HEK293 (cell line): ENCODE measurements around the gene SFT2D1.

ENCODE experiments used
- CTCF ChIA-PET: fragments of 350-600 bp; formaldehyde crosslinking; extraction: SDS; loops from one replicate; lab custom pipeline; 2021; ENCODE audit warnings: antibody characterized with exemption; lab: Yijun Ruan, JAX
- POLR2A ChIA-PET: fragments of 300-600 bp; formaldehyde crosslinking; extraction: SDS; loops from one replicate; lab custom pipeline; 2020; ENCODE audit warnings: antibody characterized with exemption, inconsistent platforms; lab: Yijun Ruan, JAX
- H3K27ac ChIP-seq: fragments of 200-500 bp; sonication (Bioruptor generic); 2 replicates; pipeline ENCODE4 v1.5.1; 2014; ENCODE audit warnings: low read depth, low read length, control low read depth, inconsistent platforms; ENCODE audit errors: extremely low read depth
- H3K36me3 ChIP-seq, 2 experiments: fragments of 200-500 bp in 1 of 2; sonication (Bioruptor generic) in 1 of 2; 1 replicate in 1 of 2; 2 replicates in 1 of 2; pipeline ENCODE4 v1.5.1; 2014 to 2017; ENCODE audit warnings: inconsistent platforms in 2 of 2, low read length in 2 of 2; ENCODE audit not compliant: control insufficient read depth in 2 of 2, insufficient read depth in 1 of 2
- H3K4me1 ChIP-seq: fragments of 200-500 bp; sonication (Bioruptor generic); 2 replicates; pipeline ENCODE4 v1.5.1; 2014; ENCODE audit warnings: mild to moderate bottlenecking, low read length, inconsistent platforms; ENCODE audit not compliant: control insufficient read depth, insufficient read depth
- H3K4me3 ChIP-seq: 2 replicates; pipeline ENCODE4 v1.5.1; 2011; ENCODE audit warnings: low read depth, mild to moderate bottlenecking, control low read depth, low read length, moderate library complexity
- H3K9me3 ChIP-seq: fragments of 200-500 bp; sonication (Bioruptor generic); 2 replicates; pipeline ENCODE4 v1.5.1; 2014; ENCODE audit warnings: low read depth, low read length, inconsistent platforms; ENCODE audit not compliant: control insufficient read depth, insufficient read depth
- EGR2 ChIP-seq: fragments of 450-650 bp; formaldehyde crosslinking; IDR thresholded peaks from 2 replicates; pipeline ENCODE4 v1.5.1; 2016; ENCODE audit warnings: low read depth, missing biosample characterization, missing genetic modification characterization
- GLIS1 ChIP-seq: fragments of 450-650 bp; formaldehyde crosslinking; IDR thresholded peaks from 2 replicates; pipeline ENCODE4 v1.5.1; 2016; ENCODE audit warnings: missing biosample characterization, missing genetic modification characterization
- MYNN ChIP-seq: fragments of 450-650 bp; formaldehyde crosslinking; IDR thresholded peaks from 2 replicates; pipeline ENCODE4 v1.5.1; 2016; ENCODE audit warnings: missing biosample characterization, missing genetic modification characterization, borderline replicate concordance
- TRIM28 ChIP-seq: IDR thresholded peaks from 2 replicates; pipeline ENCODE4 v1.6.1; 2011; ENCODE audit warnings: low read length, control low read depth, borderline replicate concordance
- YY2 ChIP-seq: fragments of 450-650 bp; formaldehyde crosslinking; IDR thresholded peaks from 2 replicates; pipeline ENCODE4 v1.5.1; 2016; ENCODE audit warnings: missing biosample characterization, missing genetic modification characterization
- ZNF169 ChIP-seq: fragments of 450-650 bp; formaldehyde crosslinking; IDR thresholded peaks from 2 replicates; pipeline ENCODE4 v1.5.1; 2016; ENCODE audit warnings: missing biosample characterization, missing genetic modification characterization
- ZNF23 ChIP-seq: fragments of 450-650 bp; formaldehyde crosslinking; IDR thresholded peaks from 2 replicates; pipeline ENCODE4 v1.5.1; 2016; ENCODE audit warnings: missing biosample characterization, missing genetic modification characterization, borderline replicate concordance
- ZNF521 ChIP-seq: fragments of 450-650 bp; formaldehyde crosslinking; IDR thresholded peaks from 2 replicates; pipeline ENCODE4 v1.5.1; 2017; ENCODE audit warnings: missing biosample characterization, mild to moderate bottlenecking, missing genetic modification characterization
- ZNF623 ChIP-seq: fragments of 450-650 bp; formaldehyde crosslinking; IDR thresholded peaks from 2 replicates; pipeline ENCODE4 v1.5.1; 2016; ENCODE audit warnings: missing biosample characterization, missing genetic modification characterization
- ZNF639 ChIP-seq: fragments of 450-650 bp; formaldehyde crosslinking; IDR thresholded peaks from 2 replicates; pipeline ENCODE4 v1.5.1; 2016; ENCODE audit warnings: missing biosample characterization, missing genetic modification characterization
- ZNF645 ChIP-seq: fragments of 450-650 bp; formaldehyde crosslinking; IDR thresholded peaks from 2 replicates; pipeline ENCODE4; 2016; ENCODE audit warnings: missing biosample characterization, missing genetic modification characterization
- ZNF677 ChIP-seq: fragments of 450-650 bp; IDR thresholded peaks from 2 replicates; pipeline ENCODE4 v1.5.0; 2018; ENCODE audit warnings: missing biosample characterization, mild to moderate bottlenecking, missing genetic modification characterization, moderate library complexity
- ZNF704 ChIP-seq: fragments of 450-650 bp; formaldehyde crosslinking; IDR thresholded peaks from 2 replicates; pipeline ENCODE4 v1.5.1; 2016; ENCODE audit warnings: missing biosample characterization, missing genetic modification characterization
- ZSCAN5A ChIP-seq: fragments of 450-650 bp; formaldehyde crosslinking; IDR thresholded peaks from 2 replicates; pipeline ENCODE4 v1.5.1; 2016; ENCODE audit warnings: missing biosample characterization, missing genetic modification characterization
- TF ChIP-seq, protein P1 (sequence below): fragments of 450-650 bp; IDR thresholded peaks from 2 replicates; pipeline ENCODE4 v1.5.1; 2018; ENCODE audit warnings: missing biosample characterization, missing genetic modification characterization
- TF ChIP-seq, protein P2 (sequence below): fragments of 450-650 bp; formaldehyde crosslinking; IDR thresholded peaks from 2 replicates; pipeline ENCODE4 v1.5.1; 2017; ENCODE audit warnings: missing biosample characterization, missing genetic modification characterization
- TF ChIP-seq, protein P3 (sequence below): fragments of 450-650 bp; IDR thresholded peaks from 2 replicates; pipeline ENCODE4 v1.5.1; 2018; ENCODE audit warnings: missing biosample characterization, mild to moderate bottlenecking, missing genetic modification characterization
- TF ChIP-seq, protein P4 (sequence below): fragments of 450-650 bp; formaldehyde crosslinking; IDR thresholded peaks from 2 replicates; pipeline ENCODE4 v1.5.1; 2017; ENCODE audit warnings: missing biosample characterization, missing genetic modification characterization

The SFT2D1 gene

DNA sequence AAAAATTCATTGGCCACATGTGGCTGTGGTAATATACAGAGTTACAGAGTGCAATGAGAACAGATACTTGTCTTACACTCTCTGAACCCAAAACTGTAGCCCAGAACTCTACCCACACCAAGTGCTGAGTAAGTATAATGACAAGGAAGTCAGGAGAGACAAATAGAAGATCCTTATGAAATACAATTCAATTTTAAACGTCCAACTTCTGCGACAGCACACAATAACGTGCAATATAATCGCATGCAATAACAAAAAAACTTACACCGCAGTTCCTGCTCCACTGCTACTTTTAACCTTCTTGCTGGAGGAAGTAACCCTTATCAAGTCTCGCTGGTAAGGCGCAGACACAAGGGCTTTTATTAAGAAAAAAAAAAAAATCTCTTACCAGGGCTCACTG is 881 bp downstream of the SFT2D1 start:
- H3K9me3 ChIP-seq: no peaks in the 10 kb centered on the region
- H3K4me1 ChIP-seq: peaks cover 3% of the 10 kb centered on the region; the same call in 1 of the 2 replicates
- POLR2A ChIA-PET: interaction anchor here (0.7 to 0.9 kb wide), 2 partner anchors 19 to 31 kb away, joined by 5 read pairs; no protein-coding TSS in a partner anchor
- peaks cover 2 to 41% of the 10 kb centered on the region in 2 experiments; a peak in 2 of 3 replicates for H3K36me3 ChIP-seq
- CTCF ChIA-PET: interaction anchor here (0.6 to 0.8 kb wide), 2 partner anchors 36 to 39 kb away, joined by 3 to 5 read pairs; no protein-coding TSS in a partner anchor
- H3K27ac ChIP-seq: no peak overlapping the region
- H3K4me3 ChIP-seq: peak overlapping the region; percentile 94
- TF ChIP-seq, protein P1, sequence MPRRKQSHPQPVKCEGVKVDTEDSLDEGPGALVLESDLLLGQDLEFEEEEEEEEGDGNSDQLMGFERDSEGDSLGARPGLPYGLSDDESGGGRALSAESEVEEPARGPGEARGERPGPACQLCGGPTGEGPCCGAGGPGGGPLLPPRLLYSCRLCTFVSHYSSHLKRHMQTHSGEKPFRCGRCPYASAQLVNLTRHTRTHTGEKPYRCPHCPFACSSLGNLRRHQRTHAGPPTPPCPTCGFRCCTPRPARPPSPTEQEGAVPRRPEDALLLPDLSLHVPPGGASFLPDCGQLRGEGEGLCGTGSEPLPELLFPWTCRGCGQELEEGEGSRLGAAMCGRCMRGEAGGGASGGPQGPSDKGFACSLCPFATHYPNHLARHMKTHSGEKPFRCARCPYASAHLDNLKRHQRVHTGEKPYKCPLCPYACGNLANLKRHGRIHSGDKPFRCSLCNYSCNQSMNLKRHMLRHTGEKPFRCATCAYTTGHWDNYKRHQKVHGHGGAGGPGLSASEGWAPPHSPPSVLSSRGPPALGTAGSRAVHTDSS (tag by site-specific recombination): no peak
- TF ChIP-seq ZNF677 (tag by site-specific recombination): no peak
- TF ChIP-seq, protein P2, sequence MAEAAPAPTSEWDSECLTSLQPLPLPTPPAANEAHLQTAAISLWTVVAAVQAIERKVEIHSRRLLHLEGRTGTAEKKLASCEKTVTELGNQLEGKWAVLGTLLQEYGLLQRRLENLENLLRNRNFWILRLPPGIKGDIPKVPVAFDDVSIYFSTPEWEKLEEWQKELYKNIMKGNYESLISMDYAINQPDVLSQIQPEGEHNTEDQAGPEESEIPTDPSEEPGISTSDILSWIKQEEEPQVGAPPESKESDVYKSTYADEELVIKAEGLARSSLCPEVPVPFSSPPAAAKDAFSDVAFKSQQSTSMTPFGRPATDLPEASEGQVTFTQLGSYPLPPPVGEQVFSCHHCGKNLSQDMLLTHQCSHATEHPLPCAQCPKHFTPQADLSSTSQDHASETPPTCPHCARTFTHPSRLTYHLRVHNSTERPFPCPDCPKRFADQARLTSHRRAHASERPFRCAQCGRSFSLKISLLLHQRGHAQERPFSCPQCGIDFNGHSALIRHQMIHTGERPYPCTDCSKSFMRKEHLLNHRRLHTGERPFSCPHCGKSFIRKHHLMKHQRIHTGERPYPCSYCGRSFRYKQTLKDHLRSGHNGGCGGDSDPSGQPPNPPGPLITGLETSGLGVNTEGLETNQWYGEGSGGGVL: no peak

- peaks cover 5 to 64% of the 10 kb centered on the region in 2 experiments; a peak in 2 of 3 replicates for H3K36me3 ChIP-seq
- POLR2A ChIA-PET: no interaction called here
- CTCF ChIA-PET: no interaction called here
- no peak overlapping the region for H3K4me3 ChIP-seq
- H3K9me3 ChIP-seq: no peaks in the 10 kb centered on the region
- TF ChIP-seq ZNF521 (tag by site-specific recombination): no peak
- no peak for TF ChIP-seq ZNF23 (tag by site-specific recombination)
- no peak for TF ChIP-seq ZNF623
- no peak for TF ChIP-seq EGR2 (tag by site-specific recombination)
- no peak for TF ChIP-seq GLIS1 (tag by site-specific recombination)
- TF ChIP-seq ZNF639 (tag by site-specific recombination): no peak
- TF ChIP-seq, protein P3, sequence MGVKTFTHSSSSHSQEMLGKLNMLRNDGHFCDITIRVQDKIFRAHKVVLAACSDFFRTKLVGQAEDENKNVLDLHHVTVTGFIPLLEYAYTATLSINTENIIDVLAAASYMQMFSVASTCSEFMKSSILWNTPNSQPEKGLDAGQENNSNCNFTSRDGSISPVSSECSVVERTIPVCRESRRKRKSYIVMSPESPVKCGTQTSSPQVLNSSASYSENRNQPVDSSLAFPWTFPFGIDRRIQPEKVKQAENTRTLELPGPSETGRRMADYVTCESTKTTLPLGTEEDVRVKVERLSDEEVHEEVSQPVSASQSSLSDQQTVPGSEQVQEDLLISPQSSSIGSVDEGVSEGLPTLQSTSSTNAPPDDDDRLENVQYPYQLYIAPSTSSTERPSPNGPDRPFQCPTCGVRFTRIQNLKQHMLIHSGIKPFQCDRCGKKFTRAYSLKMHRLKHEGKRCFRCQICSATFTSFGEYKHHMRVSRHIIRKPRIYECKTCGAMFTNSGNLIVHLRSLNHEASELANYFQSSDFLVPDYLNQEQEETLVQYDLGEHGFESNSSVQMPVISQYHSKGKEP (tag by site-specific recombination): no peak
- TF ChIP-seq YY2: no peak
- TF ChIP-seq ZSCAN5A (tag by site-specific recombination): no peak
- H3K4me1 ChIP-seq: peaks cover 3% of the 10 kb centered on the region; the same call in 1 of the 2 replicates
- H3K27ac ChIP-seq: no peak overlapping the region
Measured at GRCh38 chr6:166338854-166339253, 3.5 kb downstream of the SFT2D1 start.

DNA sequence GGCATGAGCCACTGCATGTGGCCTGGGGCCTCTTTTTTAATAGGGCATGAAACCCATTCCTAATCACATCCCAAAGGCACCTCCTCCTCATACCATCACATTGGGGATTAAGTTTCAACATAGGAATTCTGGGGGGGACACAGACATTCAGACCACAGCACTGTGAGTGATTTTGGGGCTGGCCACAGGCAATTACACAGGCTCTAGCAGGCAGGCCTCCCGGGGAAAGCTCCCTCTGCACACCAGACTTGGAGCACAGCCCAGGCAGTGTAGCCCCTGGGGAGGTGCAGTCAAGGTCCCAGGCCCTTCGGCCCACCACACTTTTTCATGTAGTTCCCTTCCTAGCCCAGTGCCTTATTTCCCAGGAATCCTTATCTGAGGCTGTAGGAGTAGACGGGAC is 5.5 kb downstream of the SFT2D1 start:
- ChIA-PET CTCF (interaction anchor here (0.8 to 1.4 kb wide), 2 partner anchors 24 to 45 kb away, joined by 3 to 6 read pairs; no protein-coding TSS in a partner anchor), POLR2A (interaction anchor here (0.8 to 1.0 kb wide), 2 partner anchors 45 to 64 kb away, joined by 3 read pairs; no protein-coding TSS in a partner anchor)
- peaks cover 3% of the 10 kb centered on the region; the same call in 1 of the 2 replicates for H3K4me1 ChIP-seq
- no peaks in the 10 kb centered on the region for H3K9me3 ChIP-seq
- peaks cover 5 to 68% of the 10 kb centered on the region in 2 experiments; a peak in 2 of 3 replicates for H3K36me3 ChIP-seq
- no peak overlapping the region for H3K4me3 ChIP-seq
- no peak overlapping the region for H3K27ac ChIP-seq
- TF ChIP-seq, protein P4, sequence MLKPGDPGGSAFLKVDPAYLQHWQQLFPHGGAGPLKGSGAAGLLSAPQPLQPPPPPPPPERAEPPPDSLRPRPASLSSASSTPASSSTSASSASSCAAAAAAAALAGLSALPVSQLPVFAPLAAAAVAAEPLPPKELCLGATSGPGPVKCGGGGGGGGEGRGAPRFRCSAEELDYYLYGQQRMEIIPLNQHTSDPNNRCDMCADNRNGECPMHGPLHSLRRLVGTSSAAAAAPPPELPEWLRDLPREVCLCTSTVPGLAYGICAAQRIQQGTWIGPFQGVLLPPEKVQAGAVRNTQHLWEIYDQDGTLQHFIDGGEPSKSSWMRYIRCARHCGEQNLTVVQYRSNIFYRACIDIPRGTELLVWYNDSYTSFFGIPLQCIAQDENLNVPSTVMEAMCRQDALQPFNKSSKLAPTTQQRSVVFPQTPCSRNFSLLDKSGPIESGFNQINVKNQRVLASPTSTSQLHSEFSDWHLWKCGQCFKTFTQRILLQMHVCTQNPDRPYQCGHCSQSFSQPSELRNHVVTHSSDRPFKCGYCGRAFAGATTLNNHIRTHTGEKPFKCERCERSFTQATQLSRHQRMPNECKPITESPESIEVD (tag by site-specific recombination): no peak
- no peak for TF ChIP-seq MYNN (tag by site-specific recombination)
- no peak for TF ChIP-seq ZNF645 (tag by site-specific recombination)
- TF ChIP-seq ZNF169: no peak
- no peak for TF ChIP-seq TRIM28
- TF ChIP-seq ZNF704 (tag by site-specific recombination): no peak
